Erythroblast (primary cell): Measurements from ENCODE around the gene SIGLEC12.

Source experiments
- GATA1 ChIP-seq: IDR thresholded peaks from 2 replicates; pipeline ENCODE4 v1.6.1; 2011; ENCODE audit warnings: low read depth, mild to moderate bottlenecking, control low read depth, low read length, moderate library complexity
- POLR2A ChIP-seq: IDR thresholded peaks from 2 replicates; pipeline ENCODE4 v1.6.1; 2011; ENCODE audit warnings: mild to moderate bottlenecking, low read length

DNA sequence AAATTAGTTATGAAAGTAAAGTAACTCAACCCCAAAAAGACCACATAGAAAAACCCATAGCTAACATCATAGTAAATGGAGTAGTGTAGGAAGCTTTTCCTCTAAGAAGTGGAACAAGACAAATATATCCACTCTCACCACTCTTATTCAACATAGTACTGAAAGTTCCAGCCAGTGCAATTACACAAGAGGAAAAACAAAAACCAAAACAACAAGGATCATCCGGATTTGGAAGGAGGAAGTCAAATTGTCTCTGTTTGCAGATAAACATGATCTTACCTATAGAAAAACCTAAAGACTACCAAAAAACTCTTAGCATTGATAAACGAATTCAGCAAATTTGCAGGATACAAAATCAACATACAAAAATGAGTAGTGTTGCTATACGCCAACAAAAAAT lies 34.9 kb downstream of the SIGLEC12 start:
- TF ChIP-seq POLR2A, result no peak
- no peak for TF ChIP-seq GATA1
